NCI-H1048 (cell line): ENCODE results near the gene DHRS3.

ENCODE experiments used
- DNase-seq: peaks from one replicate; lab custom pipeline; 2025; lab: John Stamatoyannopoulos, UW

The DHRS3 gene

GRCh38 chr1:12598974-12599373 lies 19.0 kb downstream of the DHRS3 start:
- no peak for DNase-seq

- no peak for DNase-seq
Measured at GRCh38 chr1:12597792-12598191, 20.2 kb downstream of the DHRS3 start.

- no peak for DNase-seq
Measured at GRCh38 chr1:12596007-12596821, 21.8 kb downstream of the DHRS3 start.

GRCh38 chr1:12595757-12596006 lies 22.3 kb downstream of the DHRS3 start:
- no peak for DNase-seq

- DNase-seq: no peak
Measured at GRCh38 chr1:12594966-12595756, 22.8 kb downstream of the DHRS3 start.

- no peak for DNase-seq
Measured at GRCh38 chr1:12594490-12594889, 23.5 kb downstream of the DHRS3 start.

- DNase-seq: no peak
Measured at GRCh38 chr1:12593621-12594066, 24.4 kb downstream of the DHRS3 start.

- no peak for DNase-seq
Measured at GRCh38 chr1:12592496-12592895, 25.5 kb downstream of the DHRS3 start.

GRCh38 chr1:12591267-12591938 lies 26.6 kb downstream of the DHRS3 start:
- DNase-seq: no peak

- DNase-seq: no peak
Measured at GRCh38 chr1:12588695-12589094, 29.3 kb downstream of the DHRS3 start.

GRCh38 chr1:12587981-12588640 lies 29.9 kb downstream of the DHRS3 start:
- no peak for DNase-seq

GRCh38 chr1:12585951-12586942 lies 31.8 kb downstream of the DHRS3 start:
- DNase-seq: no peak

- DNase-seq: no peak
Measured at GRCh38 chr1:12585536-12585935, 32.5 kb downstream of the DHRS3 start.

GRCh38 chr1:12584900-12585525 lies 33.0 kb downstream of the DHRS3 start:
- no peak for DNase-seq

GRCh38 chr1:12583484-12583883 lies 34.5 kb downstream of the DHRS3 start:
- DNase-seq: no peak

- DNase-seq: no peak
Measured at GRCh38 chr1:12582649-12583048, 35.4 kb downstream of the DHRS3 start.

- DNase-seq: no peak
Measured at GRCh38 chr1:12581179-12581578, 36.8 kb downstream of the DHRS3 start.

- no peak for DNase-seq
Measured at GRCh38 chr1:12580054-12580887, 37.7 kb downstream of the DHRS3 start.

- no peak for DNase-seq
Measured at GRCh38 chr1:12578860-12579422, 39.1 kb downstream of the DHRS3 start.
